Endothelial cell (in vitro differentiated cells): ENCODE measurements around the gene MON1A. TPM values are rescaled to one million over a fixed set of nuclear protein-coding genes. Genes with fewer than 3 reads are reported as not detected.

Experiments
- DNase-seq: peaks from one replicate; pipeline ENCODE4 v3.0.0; 2021; ENCODE audit warnings: low spot score
- H3K27ac Mint-ChIP-seq: one replicate; pipeline ENCODE4 v1.8.0; 2021; ENCODE audit warnings: mixed read lengths, inconsistent platforms; ENCODE audit not compliant: unreplicated experiment
- H3K27me3 Mint-ChIP-seq: one replicate; pipeline ENCODE4 v1.8.0; 2021; ENCODE audit warnings: mild to moderate bottlenecking, moderate library complexity, mixed read lengths, inconsistent platforms; ENCODE audit not compliant: unreplicated experiment
- H3K36me3 Mint-ChIP-seq: one replicate; pipeline ENCODE4 v1.8.0; 2021; ENCODE audit warnings: mild to moderate bottlenecking, low read depth, mixed read lengths, inconsistent platforms; ENCODE audit not compliant: unreplicated experiment
- H3K4me1 Mint-ChIP-seq: one replicate; pipeline ENCODE4 v1.8.0; 2021; ENCODE audit warnings: mild to moderate bottlenecking, mixed read lengths, inconsistent platforms; ENCODE audit not compliant: unreplicated experiment
- H3K4me3 Mint-ChIP-seq: one replicate; pipeline ENCODE4 v1.8.0; 2021; ENCODE audit warnings: mild to moderate bottlenecking, mixed read lengths, inconsistent platforms; ENCODE audit not compliant: unreplicated experiment
- H3K9me3 Mint-ChIP-seq: one replicate; pipeline ENCODE4 v1.8.0; 2021; ENCODE audit warnings: mixed read lengths, inconsistent platforms; ENCODE audit not compliant: unreplicated experiment
- total RNA-seq: library from RNA; stranded (reverse); fragmentation: NEBNext Ultra II Directional; extraction: Animal tissue kit (Norgen Biotek cat#: 25700); gene quantifications from one replicate; pipeline ENCODE4 v1.2.1, GENCODE V29; 2021; ENCODE audit not compliant: unreplicated experiment
- TF ChIP-seq, protein P1 (sequence below): fragments of 200-600 bp; sonication (generic); IDR thresholded peaks from one replicate; pipeline ENCODE4 v1.5.0; 2021; ENCODE audit warnings: antibody characterized with exemption; ENCODE audit not compliant: unreplicated experiment

Gene MON1A
- total RNA-seq, 1 donor from 2014 or later = 6.1 TPM

DNA sequence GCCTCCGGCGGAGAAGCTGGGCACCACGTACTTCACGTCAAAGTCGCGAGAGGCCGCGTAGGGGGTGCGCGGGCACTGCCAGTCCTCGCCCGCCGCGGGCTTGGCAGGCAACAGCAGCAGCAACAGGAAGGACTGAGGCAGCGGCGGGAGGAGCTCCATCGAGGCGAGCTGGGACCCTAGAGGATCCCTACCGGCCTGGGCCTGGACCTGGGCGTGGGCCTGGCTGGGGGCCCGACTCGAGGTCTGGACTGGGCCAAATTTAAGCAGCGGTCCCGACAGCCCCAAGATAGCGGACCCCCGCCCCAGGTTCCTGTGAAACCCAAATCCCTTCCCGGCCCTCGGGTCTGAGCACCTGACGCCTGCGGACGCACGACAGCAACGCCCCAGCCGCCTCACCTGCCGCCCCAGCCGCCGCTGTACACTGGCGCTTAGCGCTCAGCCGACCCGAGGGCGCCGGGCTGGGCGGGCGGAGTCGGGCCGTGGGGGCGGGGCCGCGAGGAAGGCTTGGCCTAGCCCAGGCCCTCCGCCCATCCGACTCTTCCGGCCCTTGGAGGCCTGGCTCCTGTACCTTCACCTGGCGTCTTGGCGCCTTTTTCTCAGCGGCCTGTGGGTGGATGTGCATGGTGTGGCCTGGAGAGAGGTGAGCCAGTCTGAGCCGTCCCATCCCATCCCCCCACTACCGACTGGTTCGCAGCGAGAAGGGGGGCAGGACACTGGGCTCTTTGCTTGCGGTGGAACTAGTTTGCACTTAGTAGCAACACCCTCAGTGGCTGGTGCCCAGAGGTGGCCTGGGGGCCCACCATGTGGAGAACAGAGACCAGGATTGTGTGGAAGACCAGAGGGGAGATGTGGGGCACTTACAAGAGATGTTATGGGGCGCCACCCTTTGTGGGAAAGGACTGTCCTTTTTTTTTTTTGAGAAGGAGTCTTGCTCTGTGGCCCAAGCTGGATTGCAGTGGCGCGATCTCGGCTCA is 25.9 kb downstream of the MON1A start, which contains the start of gene MST1R:
MST1R (minus strand) TSS at position 423 of the 974 bp plus-strand sequence; CDS start at position 159, 264 bp downstream.
- no peaks in the 10 kb centered on the region for H3K36me3 Mint-ChIP-seq
- H3K27me3 Mint-ChIP-seq = peaks cover 6% of the 10 kb centered on the region
- no peak within 1 kb of the TSS for H3K27ac Mint-ChIP-seq
- H3K4me3 Mint-ChIP-seq = no peak within 1 kb of the TSS
- TF ChIP-seq, protein P1, sequence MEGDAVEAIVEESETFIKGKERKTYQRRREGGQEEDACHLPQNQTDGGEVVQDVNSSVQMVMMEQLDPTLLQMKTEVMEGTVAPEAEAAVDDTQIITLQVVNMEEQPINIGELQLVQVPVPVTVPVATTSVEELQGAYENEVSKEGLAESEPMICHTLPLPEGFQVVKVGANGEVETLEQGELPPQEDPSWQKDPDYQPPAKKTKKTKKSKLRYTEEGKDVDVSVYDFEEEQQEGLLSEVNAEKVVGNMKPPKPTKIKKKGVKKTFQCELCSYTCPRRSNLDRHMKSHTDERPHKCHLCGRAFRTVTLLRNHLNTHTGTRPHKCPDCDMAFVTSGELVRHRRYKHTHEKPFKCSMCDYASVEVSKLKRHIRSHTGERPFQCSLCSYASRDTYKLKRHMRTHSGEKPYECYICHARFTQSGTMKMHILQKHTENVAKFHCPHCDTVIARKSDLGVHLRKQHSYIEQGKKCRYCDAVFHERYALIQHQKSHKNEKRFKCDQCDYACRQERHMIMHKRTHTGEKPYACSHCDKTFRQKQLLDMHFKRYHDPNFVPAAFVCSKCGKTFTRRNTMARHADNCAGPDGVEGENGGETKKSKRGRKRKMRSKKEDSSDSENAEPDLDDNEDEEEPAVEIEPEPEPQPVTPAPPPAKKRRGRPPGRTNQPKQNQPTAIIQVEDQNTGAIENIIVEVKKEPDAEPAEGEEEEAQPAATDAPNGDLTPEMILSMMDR = no peak
- no peaks in the 10 kb centered on the region for H3K9me3 Mint-ChIP-seq
- peak; percentile 70 for DNase-seq
- H3K4me1 Mint-ChIP-seq = peaks cover 4% of the 10 kb centered on the region

DNA sequence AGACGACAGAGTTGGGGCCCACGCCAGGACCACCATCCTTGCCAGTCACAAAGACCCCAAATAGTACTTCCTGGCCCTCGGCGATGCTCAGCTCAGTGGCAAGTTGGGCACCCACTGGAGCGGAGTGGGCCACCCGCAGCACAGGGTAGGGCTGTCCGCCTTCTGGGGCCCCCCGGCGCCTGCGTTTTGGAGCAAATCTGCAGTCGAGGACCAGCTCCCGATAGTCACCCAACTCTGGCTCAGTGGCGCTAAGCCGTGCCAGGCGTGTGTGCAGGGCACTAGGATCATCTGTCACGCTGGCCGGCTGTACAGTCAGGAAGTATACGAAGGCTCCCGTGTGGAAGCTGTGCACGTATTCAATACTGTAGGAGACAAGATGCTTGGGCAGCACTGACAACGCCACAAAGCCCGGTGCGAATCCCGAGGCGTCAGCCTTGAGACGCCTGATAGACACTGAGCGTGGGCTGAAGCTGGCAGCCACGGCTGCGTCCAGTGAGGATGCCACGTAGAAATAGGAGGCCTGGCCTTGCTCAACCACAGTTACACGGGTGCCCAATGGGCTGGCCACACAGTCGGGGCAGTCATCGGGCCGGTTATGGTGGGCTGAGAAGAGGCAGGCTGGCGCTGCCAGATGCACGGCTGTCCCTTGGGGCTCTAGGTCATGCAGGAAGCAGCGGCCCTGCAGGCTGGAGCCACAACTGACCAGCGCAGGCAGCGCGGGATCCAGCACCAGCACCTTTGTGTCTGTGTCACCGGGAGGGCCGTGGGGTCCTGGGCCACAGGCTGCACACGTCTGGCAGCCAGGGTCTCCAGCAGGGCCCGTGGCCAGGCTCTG is 26.9 kb downstream of the MON1A start:
- H3K27ac Mint-ChIP-seq = no peak overlapping the region
- H3K36me3 Mint-ChIP-seq = peaks cover 3% of the 10 kb centered on the region
- no peaks in the 10 kb centered on the region for H3K9me3 Mint-ChIP-seq
- TF ChIP-seq, protein P1 = no peak
- H3K27me3 Mint-ChIP-seq = peaks cover 4% of the 10 kb centered on the region
- H3K4me1 Mint-ChIP-seq = peaks cover 4% of the 10 kb centered on the region
- DNase-seq = no peak
- H3K4me3 Mint-ChIP-seq = no peak overlapping the region

DNA sequence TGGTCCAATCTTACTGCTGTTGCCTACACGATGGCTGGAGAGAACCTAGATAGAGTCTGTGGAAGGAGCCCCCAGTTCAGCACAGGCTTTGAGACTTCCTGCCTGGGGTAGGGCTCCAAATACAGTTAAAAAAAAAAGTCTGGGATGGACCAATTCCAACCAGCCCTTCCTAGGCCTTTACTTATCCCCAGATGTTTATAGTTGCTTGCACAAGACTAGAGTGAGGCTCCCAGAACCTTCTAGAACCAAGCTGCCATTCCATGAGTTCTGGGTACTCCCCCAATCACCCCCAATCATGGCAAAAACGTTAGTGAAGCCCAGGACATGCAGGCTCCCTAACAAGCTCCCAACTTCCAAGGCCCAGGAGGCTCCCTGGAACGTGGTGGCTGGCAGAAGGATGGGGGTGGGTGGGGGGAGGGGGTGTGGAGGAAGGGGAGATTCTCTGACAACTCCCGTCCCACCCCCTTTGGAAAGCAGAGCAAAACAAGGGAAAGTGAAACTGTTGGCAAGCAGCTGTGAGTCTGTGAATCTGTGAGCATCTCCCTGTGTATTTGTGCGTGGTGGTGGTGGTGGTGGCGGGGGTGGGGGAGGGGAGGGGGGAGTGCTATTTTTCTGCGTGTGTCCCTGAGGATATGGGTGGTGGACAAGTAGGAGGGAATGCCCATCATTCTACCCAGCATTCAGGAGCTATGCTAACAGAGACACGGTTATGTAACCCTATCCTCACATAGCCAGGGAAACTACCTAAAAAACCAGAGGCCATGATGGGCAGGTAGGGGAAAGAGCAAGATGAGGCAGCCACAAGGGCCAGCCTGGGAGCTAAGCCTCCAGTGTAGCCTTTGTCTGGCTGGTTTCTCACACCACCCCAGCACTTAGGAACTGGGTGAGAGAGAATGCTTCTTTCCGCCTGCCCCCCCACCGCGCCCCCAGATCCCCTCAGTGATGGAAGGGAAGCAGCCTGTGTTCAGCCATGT is 28.0 kb downstream of the MON1A start:
- no peaks in the 10 kb centered on the region for H3K9me3 Mint-ChIP-seq
- peaks cover 4% of the 10 kb centered on the region for H3K27me3 Mint-ChIP-seq
- no peak for DNase-seq
- H3K4me3 Mint-ChIP-seq = no peak overlapping the region
- peaks cover 4% of the 10 kb centered on the region for H3K4me1 Mint-ChIP-seq
- no peak overlapping the region for H3K27ac Mint-ChIP-seq
- peaks cover 3% of the 10 kb centered on the region for H3K36me3 Mint-ChIP-seq
- TF ChIP-seq, protein P1 = no peak

DNA sequence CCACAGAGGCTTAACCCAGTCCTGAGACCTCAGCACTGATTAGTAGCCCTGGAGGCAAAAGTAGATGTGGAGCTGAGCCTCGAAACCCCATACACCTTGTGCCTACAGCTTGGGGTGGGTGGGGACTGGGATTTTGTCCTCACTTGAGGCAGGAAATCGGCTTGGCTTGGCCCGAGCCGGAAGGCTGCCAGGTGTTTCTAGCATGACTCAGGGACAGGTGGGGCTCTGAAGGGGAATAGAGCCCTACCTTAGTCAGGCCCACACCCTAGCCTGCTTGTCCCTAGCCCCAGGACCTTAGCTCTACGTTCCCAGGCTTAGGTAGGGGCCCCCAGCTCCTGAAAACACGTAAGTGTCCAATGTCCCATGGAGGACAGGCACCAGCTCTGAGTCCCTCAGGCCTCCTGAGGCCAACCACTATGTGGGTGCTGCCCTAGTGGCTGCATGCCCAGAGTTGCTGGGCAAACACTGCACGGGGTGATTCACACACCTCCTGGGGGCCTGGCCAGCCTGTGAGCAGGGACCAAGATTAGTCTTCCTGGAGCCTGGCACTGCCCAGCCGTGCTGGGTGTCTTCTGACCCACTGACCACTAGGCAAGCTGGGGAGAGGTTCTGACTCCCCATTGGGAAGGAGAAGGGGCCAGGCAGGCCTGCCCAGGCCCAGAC is 29.0 kb downstream of the MON1A start:
- H3K36me3 Mint-ChIP-seq = peaks cover 3% of the 10 kb centered on the region
- no peak for DNase-seq
- TF ChIP-seq, protein P1 = no peak
- H3K9me3 Mint-ChIP-seq = no peaks in the 10 kb centered on the region
- peaks cover 2% of the 10 kb centered on the region for H3K27me3 Mint-ChIP-seq
- no peak overlapping the region for H3K4me3 Mint-ChIP-seq
- H3K27ac Mint-ChIP-seq = no peak overlapping the region
- no peaks in the 10 kb centered on the region for H3K4me1 Mint-ChIP-seq
